Measurements from ENCODE around the gene SORCS2.
"Not testable (repeated sequence)": the region's sequence is repeated elsewhere in the genome, so short reads cannot be mapped to it uniquely, and the experiment has no call there.

The SORCS2 gene

GRCh38 chr4:7552466-7552865 is 360.1 kb downstream of the SORCS2 start:
- no peak for DNase-seq (ENCODE audit: low read depth, low spot score)

DNA sequence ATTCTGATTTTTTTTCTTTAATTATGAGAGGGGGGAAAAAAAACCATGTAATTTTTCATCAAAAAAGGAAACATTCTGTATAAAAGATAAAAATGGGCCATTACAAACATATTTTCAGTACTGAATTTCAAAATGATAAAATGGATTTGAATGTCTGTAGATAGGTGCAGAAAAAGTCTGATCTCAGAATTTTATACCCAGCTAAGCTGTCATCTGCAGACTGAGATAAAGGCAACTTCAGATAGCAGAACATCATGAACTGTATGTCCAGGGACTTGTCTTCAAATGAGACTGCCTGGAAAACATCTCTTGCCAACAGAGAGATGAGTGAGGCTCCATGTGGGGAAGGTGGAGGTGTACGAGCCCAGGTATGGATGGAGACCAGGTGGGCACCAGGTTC is 360.9 kb downstream of the SORCS2 start:
- no peak for DNase-seq (ENCODE audit: low read depth, low spot score)

GRCh38 chr4:7554905-7555304 is 362.6 kb downstream of the SORCS2 start:
- DNase-seq (ENCODE audit: low read depth, low spot score) = peak; percentile 54

DNA sequence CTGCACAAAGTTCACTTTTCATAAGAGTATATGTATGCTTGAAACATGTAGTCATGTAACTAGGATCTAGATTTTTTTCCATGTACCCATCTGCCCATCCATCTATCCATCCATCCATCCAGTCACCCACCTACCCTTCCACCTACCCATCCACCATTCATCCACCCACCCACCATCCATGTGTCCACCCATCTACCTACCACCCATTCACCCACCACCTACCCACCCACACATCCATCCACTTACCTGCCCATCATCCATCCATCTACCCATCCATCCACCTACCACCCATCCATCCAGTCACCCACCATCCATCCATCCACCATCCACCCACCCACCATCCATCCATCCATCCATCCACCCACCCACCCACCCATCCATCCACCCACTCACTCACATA is 364.2 kb downstream of the SORCS2 start:
- DNase-seq (ENCODE audit: low read depth, low spot score) = no peak

- DNase-seq (ENCODE audit: low read depth, low spot score) = no peak
Measured at GRCh38 chr4:7557456-7557855, 365.1 kb downstream of the SORCS2 start.

DNA sequence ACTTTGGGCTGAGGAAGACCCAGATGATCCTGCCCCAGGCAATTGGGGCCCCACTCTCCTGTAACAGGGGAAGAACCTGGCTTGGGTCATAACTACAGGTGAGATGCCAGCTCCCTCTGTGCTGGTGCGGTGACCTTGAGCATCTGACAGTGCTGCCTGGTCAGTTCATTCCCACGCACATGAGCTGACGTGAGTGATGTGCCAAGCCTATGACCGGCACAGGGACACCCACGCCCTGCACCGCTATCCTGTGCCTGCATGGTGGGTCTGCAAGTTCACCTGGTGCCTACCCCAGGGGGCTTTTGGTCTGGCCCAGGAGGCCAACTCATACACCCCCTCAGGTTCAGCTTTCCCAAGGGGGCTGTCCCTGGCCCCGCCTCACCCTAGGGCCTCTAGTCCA is 366.1 kb downstream of the SORCS2 start:
- no peak for DNase-seq (ENCODE audit: low read depth, low spot score)

- DNase-seq (ENCODE audit: low read depth, low spot score) = no peak
Measured at GRCh38 chr4:7559316-7559715, 367.0 kb downstream of the SORCS2 start.

GRCh38 chr4:7559741-7560395 is 367.5 kb downstream of the SORCS2 start:
- DNase-seq (ENCODE audit: low read depth, low spot score) = no peak

GRCh38 chr4:7561557-7561956 is 369.2 kb downstream of the SORCS2 start:
- DNase-seq (ENCODE audit: low read depth, low spot score) = no peak

- no peak for DNase-seq (ENCODE audit: low read depth, low spot score)
Measured at GRCh38 chr4:7564242-7564641, 371.9 kb downstream of the SORCS2 start.

GRCh38 chr4:7565483-7565882 is 373.1 kb downstream of the SORCS2 start:
- no peak for DNase-seq (ENCODE audit: low read depth, low spot score)

- no peak for DNase-seq (ENCODE audit: low read depth, low spot score)
Measured at GRCh38 chr4:7569810-7570783, 377.8 kb downstream of the SORCS2 start.

DNA sequence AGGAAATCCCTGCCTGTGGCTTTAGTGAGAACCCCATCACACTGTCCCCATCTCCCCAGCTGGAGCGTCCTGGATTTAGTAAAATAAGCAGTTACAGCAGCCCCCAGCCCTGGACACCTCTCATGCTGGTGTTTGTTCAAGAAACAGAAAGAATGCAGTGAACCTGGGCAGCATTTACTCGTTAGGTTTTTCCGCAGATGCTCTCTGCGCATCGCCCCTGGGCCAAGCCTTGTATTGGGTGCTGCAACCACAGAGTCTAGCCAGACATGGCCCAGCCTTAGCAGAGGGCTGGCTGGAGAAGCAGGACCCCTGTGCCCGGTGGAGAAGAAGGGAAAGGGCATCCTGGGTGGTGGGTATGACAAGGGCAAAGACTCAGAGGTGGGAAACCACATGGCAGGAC is 378.7 kb downstream of the SORCS2 start:
- no peak for DNase-seq (ENCODE audit: low read depth, low spot score)

- DNase-seq (ENCODE audit: low read depth, low spot score) = no peak
Measured at GRCh38 chr4:7571701-7572100, 379.4 kb downstream of the SORCS2 start.

- DNase-seq (ENCODE audit: low read depth, low spot score) = no peak
Measured at GRCh38 chr4:7572894-7573293, 380.6 kb downstream of the SORCS2 start.

DNA sequence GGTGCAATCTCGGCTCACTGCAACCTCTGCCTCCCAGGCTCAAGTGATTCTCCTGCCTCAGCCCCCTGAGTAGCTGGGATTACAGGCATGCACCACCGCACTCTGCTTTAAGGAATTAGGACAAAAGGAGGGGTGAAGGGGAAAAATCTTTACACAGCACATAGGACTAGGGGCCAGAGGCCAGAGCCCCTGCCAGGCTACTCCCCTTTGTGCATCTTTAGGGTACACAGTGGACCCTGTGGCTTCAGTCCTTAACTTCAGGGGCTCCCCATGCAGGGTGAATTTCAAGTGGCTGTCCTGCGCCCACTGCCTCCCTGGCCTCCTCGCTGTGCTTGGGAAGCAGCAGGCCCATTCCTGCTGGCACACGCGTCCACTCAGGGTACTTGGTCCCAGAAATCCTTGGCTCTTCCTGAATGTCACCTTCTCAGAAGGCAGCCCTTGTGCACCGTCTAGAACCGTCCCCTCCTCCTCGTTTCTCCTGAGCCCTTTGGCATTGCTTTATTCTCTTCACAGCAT is 381.3 kb downstream of the SORCS2 start:
- DNase-seq (ENCODE audit: low read depth, low spot score) = no peak

DNA sequence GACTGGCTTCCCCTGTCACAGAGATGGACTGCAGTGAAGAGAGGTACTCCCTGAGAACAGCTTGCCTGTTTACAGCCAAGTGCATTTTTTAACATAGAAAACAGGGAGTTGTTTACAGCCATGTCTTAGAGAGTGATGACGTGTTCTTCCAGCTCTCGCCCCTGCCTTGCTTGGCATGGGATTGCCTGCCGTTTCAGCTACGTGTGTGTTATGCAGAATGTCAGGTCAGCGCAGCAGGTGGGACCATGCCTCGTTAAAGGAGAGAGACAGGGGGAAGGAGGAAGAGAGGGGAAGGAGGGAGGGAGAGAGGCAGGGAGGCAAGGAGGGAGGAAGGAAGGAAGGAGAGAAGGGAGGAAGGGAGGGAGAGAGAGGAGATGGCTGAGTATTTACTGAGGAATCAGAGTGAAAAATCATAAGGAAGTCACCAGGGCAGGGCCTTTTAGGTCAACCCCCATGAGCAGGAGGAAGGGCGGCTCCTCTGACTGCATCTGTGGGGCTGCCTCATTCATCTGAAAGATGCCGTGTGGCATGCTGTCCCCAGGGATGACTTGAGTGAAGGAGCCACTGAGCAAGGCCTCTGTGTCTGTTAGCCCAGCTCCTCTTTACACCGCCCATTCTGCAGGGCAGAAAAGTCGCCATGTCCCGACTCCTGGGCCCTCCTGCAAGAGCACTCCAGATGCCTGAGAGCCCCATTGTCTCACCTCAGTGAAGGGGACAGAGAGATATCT is 382.1 kb downstream of the SORCS2 start:
- no peak for DNase-seq (ENCODE audit: low read depth, low spot score)

- no peak for DNase-seq (ENCODE audit: low read depth, low spot score)
Measured at GRCh38 chr4:7575426-7575825, 383.1 kb downstream of the SORCS2 start.

DNA sequence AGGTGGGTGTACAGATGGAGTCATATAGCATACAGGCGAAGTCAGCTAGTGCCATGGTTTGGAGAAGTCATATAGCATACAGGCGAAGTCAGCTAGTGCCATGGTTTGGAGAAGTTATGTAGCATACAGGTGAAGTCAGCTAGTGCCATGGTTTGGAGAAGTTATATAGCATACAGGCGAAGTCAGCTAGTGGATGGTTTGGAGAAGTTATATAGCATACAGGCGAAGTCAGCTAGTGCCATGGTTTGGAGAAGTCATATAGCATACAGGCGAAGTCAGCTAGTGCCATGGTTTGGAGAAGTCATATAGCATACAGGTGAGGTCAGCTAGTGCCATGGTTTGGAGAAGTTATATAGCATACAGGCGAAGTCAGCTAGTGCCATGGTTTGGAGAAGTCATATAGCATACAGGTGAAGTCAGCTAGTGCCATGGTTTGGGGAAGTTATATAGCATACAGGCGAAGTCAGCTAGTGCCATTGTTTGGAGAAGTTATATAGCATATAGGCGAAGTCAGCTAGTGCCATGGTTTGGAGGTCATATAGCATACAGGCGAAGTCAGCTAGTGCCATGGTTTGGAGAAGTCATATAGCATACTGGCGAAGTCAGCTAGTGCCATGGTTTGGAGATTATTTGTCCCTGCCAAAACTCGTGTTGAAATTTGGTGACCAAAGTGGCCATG is 385.2 kb downstream of the SORCS2 start:
- DNase-seq (ENCODE audit: low read depth, low spot score) = not testable (repeated sequence)

GRCh38 chr4:7581477-7581876 is 389.1 kb downstream of the SORCS2 start:
- peak; percentile 38 for DNase-seq (ENCODE audit: low read depth, low spot score)

GRCh38 chr4:7582313-7583097 is 390.2 kb downstream of the SORCS2 start:
- no peak for DNase-seq (ENCODE audit: low read depth, low spot score)

Measured in iPS DF 19.7 (cell line).